Fibroblast of the conjunctiva (primary cell): Measurements from ENCODE around the gene ERF.
"Not testable (repeated sequence)": the region's sequence is repeated elsewhere in the genome, so short reads cannot be mapped to it uniquely, and the experiment has no call there.

Source experiments
- DNase-seq: peaks from one replicate; pipeline ENCODE4 v3.0.0-alpha.2; 2010; ENCODE audit warnings: low read depth

Gene ERF

GRCh38 chr19:42275103-42275502, 20.2 kb upstream of the ERF start:
- no peak for DNase-seq

DNA sequence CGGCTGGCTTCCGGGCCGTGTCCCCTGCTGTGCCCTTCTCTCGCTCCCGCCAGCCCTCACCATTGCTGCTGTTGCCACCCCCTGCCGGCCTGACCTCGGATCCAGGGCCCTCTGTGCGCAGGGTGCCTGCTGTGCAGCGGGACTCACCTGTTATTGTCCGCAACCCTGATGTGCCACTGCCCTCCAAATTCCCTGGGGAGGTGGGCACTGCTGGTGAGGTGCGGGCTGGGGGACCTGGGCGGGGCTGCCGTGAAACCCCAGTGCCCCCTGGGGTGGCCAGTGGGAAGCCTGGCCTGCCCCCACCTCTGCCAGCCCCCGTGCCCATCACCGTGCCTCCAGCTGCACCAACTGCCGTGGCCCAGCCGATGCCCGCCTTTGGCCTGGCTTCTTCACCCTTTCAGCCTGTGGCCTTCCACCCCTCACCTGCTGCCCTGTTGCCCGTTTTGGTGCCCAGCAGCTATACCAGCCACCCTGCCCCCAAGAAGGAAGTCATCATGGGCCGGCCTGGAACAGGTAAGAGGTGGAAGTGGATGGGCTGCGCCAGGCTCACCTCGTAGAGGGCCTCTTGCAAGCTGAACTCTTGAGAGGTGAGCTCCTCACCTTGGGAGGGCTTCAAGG, 19.2 kb upstream of the ERF start:
- DNase-seq, result no peak

GRCh38 chr19:42273407-42274064, 18.6 kb upstream of the ERF start:
- DNase-seq, result no peak

DNA sequence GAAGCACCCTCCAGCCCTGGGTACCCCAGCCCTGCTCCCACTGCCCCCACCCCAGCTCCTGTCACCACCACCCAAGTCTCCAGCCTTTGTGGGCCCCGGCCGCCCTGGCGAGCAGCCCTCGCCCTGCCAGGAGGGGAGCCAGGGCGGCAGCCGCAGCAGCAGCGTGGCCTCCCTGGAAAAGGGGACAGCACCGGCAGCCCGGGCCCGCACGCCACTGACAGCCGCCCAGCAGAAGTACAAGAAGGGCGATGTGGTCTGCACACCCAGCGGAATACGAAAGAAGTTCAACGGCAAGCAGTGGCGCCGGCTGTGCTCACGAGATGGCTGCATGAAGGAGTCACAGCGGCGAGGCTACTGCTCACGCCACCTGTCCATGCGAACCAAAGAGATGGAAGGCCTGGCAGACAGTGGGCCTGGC, 18.1 kb upstream of the ERF start:
- DNase-seq, result no peak

GRCh38 chr19:42272535-42272897, 17.6 kb upstream of the ERF start:
- DNase-seq, result no peak

DNA sequence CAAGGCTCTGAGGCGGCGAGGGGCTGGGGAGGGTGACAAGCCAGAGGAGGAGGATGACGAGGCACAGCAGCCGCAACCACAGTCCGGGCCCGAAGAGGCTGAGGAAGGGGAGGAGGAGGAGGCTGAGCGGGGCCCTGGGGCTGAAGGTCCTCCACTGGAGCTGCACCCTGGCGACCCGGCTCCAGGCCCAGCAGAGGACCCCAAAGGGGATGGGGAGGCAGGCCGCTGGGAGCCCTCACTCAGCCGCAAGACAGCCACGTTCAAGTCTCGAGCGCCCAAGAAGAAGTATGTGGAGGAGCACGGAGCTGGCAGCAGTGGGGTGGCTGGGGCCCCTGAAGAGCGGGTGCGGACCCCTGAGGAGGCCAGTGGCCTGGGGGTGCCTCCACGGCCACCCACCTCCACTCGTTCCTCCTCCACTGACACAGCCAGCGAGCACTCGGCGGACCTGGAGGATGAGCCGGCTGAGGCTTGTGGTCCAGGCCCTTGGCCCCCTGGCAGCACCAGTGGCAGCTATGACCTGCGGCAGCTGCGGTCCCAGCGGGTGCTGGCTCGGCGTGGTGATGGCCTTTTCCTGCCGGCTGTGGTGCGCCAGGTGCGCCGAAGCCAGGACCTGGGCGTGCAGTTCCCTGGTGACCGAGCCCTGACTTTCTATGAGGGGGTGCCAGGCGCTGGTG, 17.1 kb upstream of the ERF start:
- DNase-seq, result no peak

- DNase-seq, result no peak
Measured at GRCh38 chr19:42271045-42271419, 16.1 kb upstream of the ERF start.

DNA sequence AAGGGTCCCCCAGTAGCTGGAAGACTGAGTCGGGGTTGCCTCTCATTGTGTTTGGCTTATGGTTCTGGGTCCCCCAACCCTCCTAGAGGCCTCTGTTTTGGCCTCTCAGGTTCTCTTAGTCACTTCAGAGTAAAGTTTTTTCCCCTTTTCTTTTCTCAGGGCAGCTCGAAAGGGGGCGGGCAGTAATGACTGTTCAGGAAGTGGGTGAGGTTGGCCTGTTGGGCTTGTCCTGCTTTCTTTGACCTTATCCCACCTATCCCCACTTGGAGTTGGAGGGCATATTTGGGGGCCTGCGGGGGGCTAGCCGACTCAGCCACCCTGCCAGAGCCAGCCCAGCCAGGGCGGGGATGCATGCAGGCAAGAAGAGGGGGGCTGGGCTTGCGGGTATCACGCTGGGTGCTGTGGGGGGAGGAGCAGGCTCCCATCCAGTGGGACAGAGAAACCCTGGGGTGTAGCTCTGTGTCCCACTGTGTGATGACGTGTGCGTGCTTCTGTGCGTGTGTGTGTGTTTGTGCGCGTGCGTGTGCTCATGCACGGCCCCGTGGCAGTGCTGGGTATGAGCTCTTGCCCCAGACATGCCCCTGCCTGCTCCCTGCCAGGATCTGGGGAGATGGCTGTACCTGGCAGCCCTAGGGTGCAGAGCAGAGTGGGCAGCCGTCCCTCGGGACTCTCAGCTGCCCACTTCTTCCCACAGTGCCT, 15.6 kb upstream of the ERF start:
- DNase-seq, result no peak

DNA sequence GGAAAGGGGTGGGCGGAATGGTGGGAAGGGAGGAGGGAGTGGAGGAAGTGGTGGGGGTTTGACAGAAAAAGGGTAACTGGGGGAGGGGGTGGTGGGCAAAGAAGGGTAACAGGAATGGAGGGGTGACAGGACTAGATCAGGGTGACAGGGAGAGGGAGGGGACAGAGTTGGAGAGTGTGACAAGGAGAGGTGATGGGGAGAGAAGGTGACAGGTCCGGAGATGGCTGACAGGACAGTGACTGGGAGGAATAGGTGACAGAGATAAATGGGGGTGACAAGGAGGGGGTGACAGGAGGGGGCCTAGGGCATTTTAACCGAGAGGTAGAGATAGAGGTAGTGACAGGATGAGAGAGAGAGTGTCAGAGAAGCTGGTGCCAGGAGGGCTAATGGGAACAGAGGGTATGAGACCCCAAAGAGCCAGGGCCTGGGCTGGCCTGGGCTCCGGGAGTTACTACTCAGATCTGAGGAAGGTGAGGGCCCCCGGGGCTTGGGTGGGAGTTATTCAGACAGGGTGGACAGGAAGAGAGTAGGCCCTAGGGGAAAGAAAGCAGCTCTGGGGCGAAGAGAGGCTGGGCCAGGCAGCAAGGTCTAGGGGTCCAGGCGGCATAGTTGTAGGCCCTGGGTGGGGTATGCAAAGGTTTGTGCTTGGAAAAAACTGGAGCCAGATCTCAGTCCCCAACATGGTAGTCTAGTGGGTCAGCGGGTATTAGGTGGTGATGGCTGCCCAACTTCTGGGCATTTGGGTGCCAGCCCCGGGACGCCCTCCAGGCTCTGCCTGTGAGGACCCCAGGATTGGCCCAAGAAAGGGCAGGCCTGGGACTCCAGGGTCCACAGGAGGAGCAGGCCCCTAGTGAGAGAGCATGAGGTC, 14.8 kb upstream of the ERF start:
- DNase-seq, result no peak

- peak; percentile 100 for DNase-seq
Measured at GRCh38 chr19:42268704-42269477, 14.0 kb upstream of the ERF start, which contains the start of gene CIC. Gene CIC, plus strand, starts transcription at chr19:42269252. Its CDS starts 2,532 bp downstream, at chr19:42271784.

DNA sequence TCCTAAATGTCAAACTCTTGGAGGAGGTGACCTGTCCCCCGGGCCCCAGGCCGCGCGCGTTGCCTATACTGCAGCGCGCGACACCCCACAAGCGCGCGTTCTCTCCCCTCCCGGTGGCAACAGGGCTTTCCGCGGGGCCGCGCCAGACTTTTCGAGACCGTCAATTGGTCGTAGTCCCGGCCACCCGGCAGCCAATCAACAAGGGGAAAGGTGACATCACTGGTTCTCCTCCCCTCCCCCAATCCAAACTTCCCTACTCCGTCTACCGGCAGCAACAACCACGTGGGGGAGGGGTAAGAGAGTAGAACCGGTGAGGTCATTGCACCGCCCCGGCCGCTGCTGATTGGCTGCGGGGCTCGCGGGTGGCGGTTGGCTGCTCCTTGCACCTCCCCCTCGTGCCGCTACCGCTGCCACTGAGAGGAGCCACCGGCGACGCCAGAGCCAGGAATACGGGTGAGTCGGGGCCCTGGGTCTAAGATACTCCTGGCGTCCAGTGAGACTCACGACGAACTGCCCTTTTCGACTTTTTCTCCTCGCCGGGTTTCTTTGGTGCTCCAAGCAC, 13.3 kb upstream of the ERF start:
- DNase-seq, result peak; percentile 99

DNA sequence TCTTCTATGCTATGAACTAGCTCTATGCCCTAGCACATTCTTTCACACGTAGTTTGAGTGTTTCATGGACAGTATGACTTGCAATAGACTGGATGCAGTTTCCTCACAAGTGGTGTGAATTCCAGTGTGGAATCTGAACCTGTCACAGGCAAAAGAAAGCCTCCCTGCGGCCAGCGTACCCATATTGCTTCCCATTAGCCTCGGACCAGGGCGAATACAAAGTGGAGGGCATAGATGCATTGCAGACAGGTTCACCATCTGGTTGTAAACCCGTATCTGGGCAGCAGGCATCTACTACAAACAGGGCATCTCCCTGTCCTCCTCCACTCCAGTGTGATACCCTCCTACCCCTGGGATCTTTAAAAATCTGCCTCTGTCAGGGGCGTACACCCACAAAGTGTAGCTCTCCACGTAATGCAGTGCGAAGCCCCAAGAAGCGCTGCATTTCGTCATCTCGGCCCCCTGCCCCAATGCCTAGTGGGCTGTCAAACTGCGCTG, 12.8 kb upstream of the ERF start:
- DNase-seq, result no peak

DNA sequence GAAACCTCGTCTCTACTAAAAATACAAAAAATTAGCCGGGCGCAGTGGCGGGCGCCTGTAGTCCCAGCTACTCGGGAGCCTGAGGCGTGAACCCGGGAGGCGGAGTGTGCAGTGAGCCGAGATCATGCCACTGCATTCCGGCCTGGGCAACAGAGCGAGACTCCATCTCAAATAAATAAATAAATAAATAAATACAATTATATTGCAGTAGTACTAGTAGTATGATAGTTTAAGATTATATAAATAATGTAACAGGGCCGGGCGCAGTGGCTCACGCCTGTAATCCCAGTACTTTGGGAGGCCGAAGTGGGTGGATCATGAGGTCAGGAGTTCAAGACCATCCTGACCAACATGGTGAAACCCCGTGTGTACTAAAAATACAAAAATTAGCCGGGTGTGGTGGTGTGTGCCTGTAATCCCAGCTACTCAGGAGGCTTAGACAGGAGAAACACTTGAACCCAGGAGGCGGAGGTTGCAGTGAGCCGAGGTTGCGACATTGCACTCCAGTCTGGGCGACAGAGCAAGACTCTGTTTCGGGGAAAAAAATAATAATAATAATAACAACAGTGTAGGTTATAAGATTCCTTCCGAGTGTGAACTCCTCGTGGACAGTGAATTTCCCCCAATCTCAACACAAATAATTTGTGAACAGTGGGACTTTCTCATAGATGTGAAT, 12.1 kb upstream of the ERF start:
- not testable (repeated sequence) for DNase-seq

- not testable (repeated sequence) for DNase-seq
Measured at GRCh38 chr19:42266105-42266504, 11.2 kb upstream of the ERF start.

GRCh38 chr19:42261763-42262162, 6.8 kb upstream of the ERF start:
- no peak for DNase-seq

GRCh38 chr19:42257842-42258241, 2.9 kb upstream of the ERF start:
- DNase-seq, result not testable (repeated sequence)

DNA sequence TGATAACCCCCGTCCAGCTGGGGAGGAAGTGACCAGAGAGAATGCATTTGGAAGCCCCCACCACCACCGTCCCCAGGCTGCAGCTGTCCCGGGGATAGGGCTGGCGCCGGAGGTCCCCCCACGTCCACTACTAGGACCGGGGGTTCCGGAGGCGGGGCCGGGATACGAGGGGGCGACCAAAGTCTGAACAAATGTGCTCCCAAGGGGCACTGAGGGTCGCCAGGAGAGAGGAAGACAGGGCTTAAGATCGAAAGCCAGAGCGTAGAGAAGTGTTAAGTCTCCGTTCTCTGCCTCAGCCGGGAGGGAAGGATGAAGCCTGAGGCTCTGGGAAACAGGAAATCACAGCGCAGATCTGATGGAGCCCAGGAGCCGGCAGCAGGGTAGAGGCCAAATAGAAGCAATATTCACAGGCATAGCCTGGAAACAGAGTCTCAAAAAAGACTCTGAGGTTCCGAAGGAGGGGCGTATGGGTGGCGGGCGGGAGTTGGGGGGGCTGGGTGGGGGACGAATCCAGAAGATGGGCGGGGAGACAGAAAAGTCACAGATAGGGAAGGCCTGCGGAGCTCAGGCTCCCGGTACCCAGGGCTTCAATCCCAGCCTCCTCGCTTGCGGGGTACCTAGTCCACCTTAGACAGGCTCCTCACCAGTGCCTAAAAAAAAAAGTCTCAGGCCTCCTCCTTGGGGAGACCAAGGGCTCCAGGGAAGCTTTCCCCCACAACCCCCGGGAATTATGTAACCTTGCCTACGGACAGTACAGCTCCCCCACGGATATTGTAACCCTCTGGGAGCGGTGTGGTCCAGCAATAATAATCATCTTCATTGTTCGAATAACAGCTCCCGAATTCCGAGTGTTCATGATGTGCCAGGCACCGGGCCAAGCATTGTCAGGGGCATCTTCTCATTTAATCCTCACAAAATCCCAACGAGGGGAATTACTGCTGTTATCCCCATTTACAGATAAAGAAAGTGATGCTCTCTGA, 1.1 kb upstream of the ERF start:
- DNase-seq, result no peak

GRCh38 chr19:42254089-42254849, 659 bp downstream of the ERF start:
- no peak for DNase-seq
